Measurements from ENCODE around the gene STMN3. TPM values are rescaled to one million over a fixed set of nuclear protein-coding genes. Genes with fewer than 3 reads are reported as not detected.
"Not testable (repeated sequence)": the region's sequence is repeated elsewhere in the genome, so short reads cannot be mapped to it uniquely, and the experiment has no call there.

The STMN3 gene
- total and polyA plus RNA-seq, 2 experiments from 2014 or later: 6.6 to 9.9 TPM

- no peaks in the 10 kb centered on the region for H3K9me3 ChIP-seq (ENCODE audit: low read depth)
- DNase-seq (ENCODE audit: low read depth in 1 of 2, low spot score in 1 of 2): no peak
- H3K27ac ChIP-seq: no peak overlapping the region
- H3K36me3 ChIP-seq: peaks cover 4% of the 10 kb centered on the region
- no peak overlapping the region for H3K4me3 ChIP-seq
- no peaks in the 10 kb centered on the region for H3K27me3 ChIP-seq
- no peak for TF ChIP-seq CTCF (IDR thresholded peaks at IDR 0.05; ENCODE audit: low read depth, low read length)
- H3K4me1 ChIP-seq (ENCODE audit: low read depth): no peaks in the 10 kb centered on the region
Observed at GRCh38 chr20:63661108-63661507, 7.9 kb upstream of the STMN3 start.

- TF ChIP-seq CTCF (IDR thresholded peaks at IDR 0.05; ENCODE audit: low read depth, low read length): no peak
- no peak for DNase-seq (ENCODE audit: low read depth in 1 of 2, low spot score in 1 of 2)
- H3K9me3 ChIP-seq (ENCODE audit: low read depth): no peaks in the 10 kb centered on the region
- no peaks in the 10 kb centered on the region for H3K36me3 ChIP-seq
- no peaks in the 10 kb centered on the region for H3K4me1 ChIP-seq (ENCODE audit: low read depth)
- no peak overlapping the region for H3K27ac ChIP-seq
- H3K27me3 ChIP-seq: no peaks in the 10 kb centered on the region
- no peak overlapping the region for H3K4me3 ChIP-seq
Observed at GRCh38 chr20:63660622-63661021, 7.4 kb upstream of the STMN3 start.

- not testable (repeated sequence) for H3K36me3 ChIP-seq; H3K27me3 ChIP-seq; DNase-seq (ENCODE audit: low read depth in 1 of 2, low spot score in 1 of 2); H3K27ac ChIP-seq; H3K4me3 ChIP-seq; H3K4me1 ChIP-seq (ENCODE audit: low read depth); H3K9me3 ChIP-seq (ENCODE audit: low read depth)
Observed at GRCh38 chr20:63660174-63660573, 7.0 kb upstream of the STMN3 start.

GRCh38 chr20:63659370-63659769 is 6.1 kb upstream of the STMN3 start:
- no peaks in the 10 kb centered on the region for H3K27me3 ChIP-seq
- TF ChIP-seq CTCF (IDR thresholded peaks at IDR 0.05; ENCODE audit: low read depth, low read length): no peak
- peak overlapping the region; percentile 72 for H3K27ac ChIP-seq
- H3K4me3 ChIP-seq: peak overlapping the region; percentile 62
- DNase-seq (ENCODE audit: low read depth in 1 of 2, low spot score in 1 of 2): no peak
- no peaks in the 10 kb centered on the region for H3K36me3 ChIP-seq
- no peaks in the 10 kb centered on the region for H3K4me1 ChIP-seq (ENCODE audit: low read depth)
- no peaks in the 10 kb centered on the region for H3K9me3 ChIP-seq (ENCODE audit: low read depth)

- TF ChIP-seq CTCF (IDR thresholded peaks at IDR 0.05; ENCODE audit: low read depth, low read length): no peak
- peak overlapping the region; percentile 62 for H3K4me3 ChIP-seq
- no peaks in the 10 kb centered on the region for H3K4me1 ChIP-seq (ENCODE audit: low read depth)
- no peaks in the 10 kb centered on the region for H3K9me3 ChIP-seq (ENCODE audit: low read depth)
- DNase-seq (ENCODE audit: low read depth in 1 of 2, low spot score in 1 of 2): peak in 1 of 2 donors; percentile 67
- H3K36me3 ChIP-seq: no peaks in the 10 kb centered on the region
- H3K27ac ChIP-seq: peak overlapping the region; percentile 72
- H3K27me3 ChIP-seq: no peaks in the 10 kb centered on the region
Observed at GRCh38 chr20:63658749-63659187, 5.5 kb upstream of the STMN3 start.

GRCh38 chr20:63657937-63658748 is 4.9 kb upstream of the STMN3 start, which contains the start of gene RTEL1:
RTEL1 (plus strand) TSS chr20:63658312; CDS start chr20:63659403, 1,091 bp downstream.
- peak; percentile 95 to 96 for DNase-seq (ENCODE audit: low read depth in 1 of 2, low spot score in 1 of 2)
- Histone ChIP-seq H3K4me1 (ENCODE audit: low read depth) (no peaks in the 10 kb centered on the region), H3K4me3 (peak within 1 kb of the TSS; percentile 62), H3K9me3 (ENCODE audit: low read depth) (no peaks in the 10 kb centered on the region), H3K27ac (peak within 1 kb of the TSS; percentile 72), H3K27me3 (no peaks in the 10 kb centered on the region), H3K36me3 (no peaks in the 10 kb centered on the region)
- TF ChIP-seq CTCF (IDR thresholded peaks at IDR 0.05; ENCODE audit: low read depth, low read length): no peak

All from cardiac muscle cell (in vitro differentiated cells and primary cell).